ENCODE data around the gene DENND11. TPM values are rescaled to one million over a fixed set of nuclear protein-coding genes. Genes with fewer than 3 reads are reported as not detected.

DENND11 gene

GRCh38 chr7:141652691-141653090 lies 49.3 kb downstream of the DENND11 start:
- Histone ChIP-seq H2AK5ac (ENCODE audit: low read length, severe bottlenecking) (no peak overlapping the region), H3K9ac (ENCODE audit: low read length) (no peak overlapping the region), H2AFZ (ENCODE audit: low read depth, low read length) (no peak overlapping the region), H3K79me1 (replicated peaks; ENCODE audit: low read length, poor library complexity, severe bottlenecking) (peaks cover 11% of the 10 kb centered on the region), H4K91ac (ENCODE audit: low read length) (no peak overlapping the region), H3K27me3 (ENCODE audit: control insufficient read depth in 1 of 2, insufficient read depth in 1 of 2, low read length in 2 of 2) (no peaks in the 10 kb centered on the region), H3K14ac (ENCODE audit: low read length in 2 of 2) (no peak overlapping the region), H3K27ac (ENCODE audit: low read length, poor library complexity, severe bottlenecking) (no peak overlapping the region), H3K4me3 (ENCODE audit: insufficient read depth in 1 of 2, low read depth in 1 of 2, low read length in 2 of 2) (no peak overlapping the region), H3K23ac (ENCODE audit: low read length in 2 of 2) (no peak overlapping the region), H3K4ac (ENCODE audit: low read depth in 1 of 2, low read length in 2 of 2) (no peak overlapping the region), H2BK15ac (ENCODE audit: low read depth, poor library complexity, severe bottlenecking) (no peak overlapping the region), H3K4me2 (ENCODE audit: low read length, poor library complexity, severe bottlenecking) (no peak overlapping the region), H3K4me1 (ENCODE audit: control insufficient read depth, insufficient read depth, low read depth, low read length) (peaks cover 3% of the 10 kb centered on the region), H2BK12ac (ENCODE audit: low read length in 2 of 2) (no peak overlapping the region), H3K18ac (ENCODE audit: low read depth in 1 of 2, low read length in 2 of 2) (no peak overlapping the region), H2BK5ac (ENCODE audit: low read depth, low read length, poor library complexity, severe bottlenecking) (no peak overlapping the region), H3K9me3 (ENCODE audit: control insufficient read depth, low read length) (no peaks in the 10 kb centered on the region), H4K8ac (ENCODE audit: low read length) (no peak overlapping the region), H2BK120ac (ENCODE audit: low read depth, low read length) (no peak overlapping the region), H3K36me3 (ENCODE audit: control insufficient read depth in 1 of 2, insufficient read depth in 2 of 2, low read depth in 1 of 2, low read length in 2 of 2) (peaks cover 12 to 42% of the 10 kb centered on the region in 2 experiments)
- no peak for DNase-seq
- 88% methylated on average over 3 of the region's 3 CpGs for WGBS

Small RNA genes lying within 50 kb of the gene (small RNA-seq; reads per million reads assigned to genes)
- not detected for gene RNU1-82P (ENCODE audit: low read depth)

Data from mesenchymal stem cell (in vitro differentiated cells and primary cell).